IMR-90 (cell line): ENCODE data around the gene ZCCHC7. TPM values are rescaled to one million over a fixed set of nuclear protein-coding genes. Genes with fewer than 3 reads are reported as not detected.

ENCODE experiments used
- ATAC-seq: fragments of 200-7000 bp; cut with Tn5 transposase; 2 replicates; pipeline ENCODE4 v1.9.1; 2020; ENCODE audit warnings: low read depth, mild to moderate bottlenecking, moderate library complexity
- BruUV-seq: library from RNA; stranded (reverse); fragments of 400-500 nt; replicated peaks from 2 replicates; lab custom pipeline; 2021; lab: Mats Ljungman, UMichigan
- CTCF ChIA-PET: fragments of 300-600 bp; formaldehyde crosslinking; extraction: SDS; loops from one replicate; lab custom pipeline; 2021; ENCODE audit warnings: antibody characterized with exemption; lab: Yijun Ruan, JAX
- POLR2A ChIA-PET: fragments of 300-600 bp; sonication (Branson Sonifier 250); formaldehyde crosslinking; loops from one replicate; lab custom pipeline; 2022; ENCODE audit warnings: antibody characterized with exemption; ENCODE audit not compliant: unreplicated experiment; lab: Charles Lee
- DNase-seq: peaks from one replicate; pipeline ENCODE4 v3.0.0; 2013
- H2AFZ ChIP-seq: replicated peaks from 2 replicates; pipeline ENCODE3; 2013; ENCODE audit warnings: low read length, mild to moderate bottlenecking; ENCODE audit not compliant: poor library complexity
- H2AK5ac ChIP-seq: 2 replicates; pipeline ENCODE4 v1.6.1; 2013; ENCODE audit warnings: low read depth, low read length, inconsistent platforms
- H2AK9ac ChIP-seq: replicated peaks from 2 replicates; pipeline ENCODE3; 2013; ENCODE audit warnings: mild to moderate bottlenecking, low read depth, low read length, moderate library complexity; ENCODE audit not compliant: poor library complexity
- H2BK120ac ChIP-seq: 2 replicates; pipeline ENCODE4 v1.6.1; 2013; ENCODE audit warnings: low read depth, low read length, inconsistent platforms
- H2BK15ac ChIP-seq: 3 replicates; pipeline ENCODE4 v1.6.1; 2013; ENCODE audit warnings: low read depth, low read length, inconsistent platforms
- H2BK20ac ChIP-seq: 2 replicates; pipeline ENCODE4 v1.6.1; 2013; ENCODE audit warnings: low read depth, mild to moderate bottlenecking, inconsistent platforms, low read length, moderate library complexity
- H2BK5ac ChIP-seq: 2 replicates; pipeline ENCODE4 v1.6.1; 2013; ENCODE audit warnings: mild to moderate bottlenecking, low read depth, low read length, inconsistent platforms; ENCODE audit not compliant: poor library complexity, severe bottlenecking
- H3K14ac ChIP-seq: replicated peaks from 2 replicates; pipeline ENCODE4 v1.6.1; 2013; ENCODE audit warnings: low read depth, low read length, inconsistent platforms
- H3K18ac ChIP-seq: 2 replicates; pipeline ENCODE4 v1.6.1; 2013; ENCODE audit warnings: low read depth, low read length, control low read depth
- H3K23ac ChIP-seq: 2 replicates; pipeline ENCODE4 v1.6.1; 2013; ENCODE audit warnings: low read depth, low read length, inconsistent platforms
- H3K27ac ChIP-seq: 2 replicates; pipeline ENCODE4 v1.5.1; 2013; ENCODE audit warnings: mild to moderate bottlenecking, control low read depth, low read length; ENCODE audit not compliant: insufficient read depth
- H3K27me3 ChIP-seq: 2 replicates; pipeline ENCODE4 v1.6.1; 2013; ENCODE audit warnings: low read length; ENCODE audit not compliant: control insufficient read depth, insufficient read depth
- H3K36me3 ChIP-seq: 2 replicates; pipeline ENCODE4 v1.6.1; 2013; ENCODE audit warnings: low read length, mixed read lengths; ENCODE audit not compliant: control insufficient read depth, insufficient read depth
- H3K4ac ChIP-seq: 2 replicates; pipeline ENCODE4 v1.6.1; 2013; ENCODE audit warnings: low read depth, low read length, inconsistent platforms
- H3K4me1 ChIP-seq: 2 replicates; pipeline ENCODE4 v1.6.1; 2013; ENCODE audit warnings: low read length, mixed read lengths; ENCODE audit not compliant: control insufficient read depth, insufficient read depth
- H3K4me2 ChIP-seq: 2 replicates; pipeline ENCODE4 v1.6.1; 2013; ENCODE audit warnings: low read depth, mild to moderate bottlenecking, control low read depth, low read length, moderate library complexity
- H3K4me3 ChIP-seq: 2 replicates; pipeline ENCODE4 v1.5.1; 2013; ENCODE audit warnings: low read depth, mild to moderate bottlenecking, control low read depth, low read length, moderate library complexity; ENCODE audit not compliant: insufficient read depth
- H3K56ac ChIP-seq: 2 replicates; pipeline ENCODE4 v1.6.1; 2013; ENCODE audit warnings: low read length, inconsistent platforms; ENCODE audit not compliant: insufficient read depth; ENCODE audit errors: extremely low read depth
- H3K79me1 ChIP-seq, 2 experiments: 2 replicates each; pipeline ENCODE4 v1.6.1; 2013; ENCODE audit warnings: low read length in 2 of 2, inconsistent platforms in 1 of 2, low read depth in 1 of 2
- H3K9ac ChIP-seq: 2 replicates; pipeline ENCODE4 v1.6.1; 2013; ENCODE audit warnings: low read depth, low read length, control low read depth
- H3K9me1 ChIP-seq: 2 replicates; pipeline ENCODE4 v1.6.1; 2013; ENCODE audit warnings: low read length, inconsistent platforms; ENCODE audit not compliant: insufficient read depth
- H3K9me3 ChIP-seq: 2 replicates; pipeline ENCODE4 v1.6.1; 2013; ENCODE audit warnings: low read length; ENCODE audit not compliant: control insufficient read depth, insufficient read depth
- H4K20me1 ChIP-seq: 2 replicates; pipeline ENCODE4 v1.6.1; 2013; ENCODE audit warnings: low read length, inconsistent platforms; ENCODE audit not compliant: insufficient read depth
- H4K5ac ChIP-seq: 2 replicates; pipeline ENCODE4 v1.6.1; 2013; ENCODE audit warnings: mild to moderate bottlenecking, low read depth, low read length, control low read depth
- H4K8ac ChIP-seq, 2 experiments: 2 replicates each; pipeline ENCODE4 v1.6.1; 2013; ENCODE audit warnings: low read depth in 2 of 2, low read length in 2 of 2, control low read depth in 1 of 2, inconsistent platforms in 1 of 2
- H4K91ac ChIP-seq: 2 replicates; pipeline ENCODE4 v1.6.1; 2013; ENCODE audit warnings: low read depth, low read length, inconsistent platforms; ENCODE audit not compliant: insufficient read depth
- MAFK ChIP-seq: IDR thresholded peaks from 2 replicates; pipeline ENCODE4 v1.6.1; 2012; ENCODE audit warnings: low read depth, low read length, improper control_type of control experiment
- MAZ ChIP-seq: IDR thresholded peaks from 2 replicates; pipeline ENCODE4 v1.6.1; 2012; ENCODE audit warnings: low read depth, mild to moderate bottlenecking, low read length, improper control_type of control experiment, moderate library complexity, borderline replicate concordance
- POLR2A ChIP-seq: IDR thresholded peaks from 2 replicates; pipeline ENCODE4 v1.6.1; 2012; ENCODE audit warnings: mild to moderate bottlenecking, low read depth, low read length
- RCOR1 ChIP-seq: IDR thresholded peaks from 2 replicates; pipeline ENCODE4 v1.6.1; 2012; ENCODE audit warnings: mild to moderate bottlenecking, low read length, improper control_type of control experiment; ENCODE audit not compliant: insufficient replicate concordance
- dilution Hi-C: fragments of 300-500 bp; cut with HindIII; formaldehyde crosslinking; loops from one replicate; pipeline ENCODE4 v1.14.3; 2018; ENCODE audit warnings: low sequenced_read_pairs; ENCODE audit not compliant: unreplicated experiment
- in situ Hi-C: fragments of 300-500 bp; cut with MboI; formaldehyde crosslinking; loops from 3 replicates; pipeline ENCODE4 v1.14.3; 2019; ENCODE audit warnings: low sequenced_read_pairs, inconsistent platforms, mixed read lengths
- intact Hi-C: fragments of 100-400 bp; cut with micrococcal nuclease; formaldehyde crosslinking; loops from 2 replicates; pipeline ENCODE4 v1.10.0; 2022
- polyA plus RNA-seq, 3 experiments: library from polyadenylated mRNA; depleted of rRNA; stranded (reverse); fragments of >200 nt; gene quantifications; 2 replicates each; pipeline ENCODE4 v1.2.3, GENCODE V29; 2012; ENCODE audit warnings: low replicate concordance in 1 of 3
- total RNA-seq: library from RNA; depleted of rRNA; stranded (reverse); fragments of >200 nt; gene quantifications from 2 replicates; pipeline ENCODE4 v1.2.3, GENCODE V29; 2012

Gene ZCCHC7
- total and polyA plus RNA-seq, 2 of the 4 experiments (the other 2 are of a cell fraction), result 13.6 to 28.7 TPM

GRCh38 chr9:37238122-37238521 is 117.7 kb downstream of the ZCCHC7 start:
- Histone ChIP-seq H3K27me3 (no peaks in the 10 kb centered on the region), H3K4me2 (no peak overlapping the region), H3K9me1 (no peaks in the 10 kb centered on the region; the same call in 1 of the 2 replicates), H3K4me3 (no peak overlapping the region), H3K36me3 (no peaks in the 10 kb centered on the region), H3K4ac (no peak overlapping the region), H2AFZ (no peak overlapping the region), H3K27ac (no peak overlapping the region), H2BK15ac (no peak overlapping the region), H4K91ac (no peak overlapping the region), H3K9me3 (no peaks in the 10 kb centered on the region), H3K23ac (no peak overlapping the region), H2AK9ac (no peak overlapping the region), H2BK120ac (no peak overlapping the region), H3K9ac (no peak overlapping the region), H3K56ac (no peak overlapping the region), H2BK5ac (no peak overlapping the region), H4K5ac (no peak overlapping the region), H3K18ac (no peak overlapping the region), H4K20me1 (no peaks in the 10 kb centered on the region; the same call in 1 of the 2 replicates), H2AK5ac (no peak overlapping the region), H2BK20ac (no peak overlapping the region), H4K8ac (no peak overlapping the region), H3K79me1 (peaks cover 5 to 17% of the 10 kb centered on the region in 2 experiments; a peak in 3 of 4 replicates), H3K4me1 (0 out of 2 replicates have a peak, but pooled peaks cover 2% of the 10 kb centered on the region), H3K14ac (no peak overlapping the region)
- in situ Hi-C loops, result no loop called here
- dilution Hi-C loops, result no loop called here
- intact Hi-C loops, result loop anchor here (10.0 kb wide), 1 partner anchor 57 kb away; no protein-coding TSS in a partner anchor
- no peak for TF ChIP-seq MAZ
- no peak for TF ChIP-seq MAFK
- TF ChIP-seq RCOR1, result no peak
- no peak for TF ChIP-seq POLR2A
- ChIA-PET CTCF (no interaction called here), POLR2A (no interaction called here)
- no peak for ATAC-seq
- BruUV-seq, result no TSS peak
- no peak for DNase-seq
